ENCODE measurements around the gene POLR2F. TPM values are rescaled to one million over a fixed set of nuclear protein-coding genes. Genes with fewer than 3 reads are reported as not detected.

The POLR2F gene
- total RNA-seq, 1 donor from 2014 or later: 58.9 TPM

GRCh38 chr22:37999640-38000272 is 46.3 kb downstream of the POLR2F start:
- Mint-ChIP-seq H3K9me3 (ENCODE audit: unreplicated experiment) (no peaks in the 10 kb centered on the region), H3K27ac (ENCODE audit: unreplicated experiment) (no peak overlapping the region), H3K4me3 (ENCODE audit: unreplicated experiment) (no peak overlapping the region), H3K27me3 (ENCODE audit: unreplicated experiment) (peaks cover 2% of the 10 kb centered on the region), H3K4me1 (ENCODE audit: unreplicated experiment) (no peaks in the 10 kb centered on the region), H3K36me3 (ENCODE audit: low read depth, unreplicated experiment) (no peaks in the 10 kb centered on the region)
- DNase-seq (ENCODE audit: low spot score): no peak
- no peak for TF ChIP-seq CTCF (IDR thresholded peaks at IDR 0.05; ENCODE audit: unreplicated experiment)

GRCh38 chr22:38005943-38006342 is 52.4 kb downstream of the POLR2F start:
- no peaks in the 10 kb centered on the region for H3K4me1 Mint-ChIP-seq (ENCODE audit: unreplicated experiment)
- H3K4me3 Mint-ChIP-seq (ENCODE audit: unreplicated experiment): no peak overlapping the region
- no peaks in the 10 kb centered on the region for H3K36me3 Mint-ChIP-seq (ENCODE audit: low read depth, unreplicated experiment)
- no peak for DNase-seq (ENCODE audit: low spot score)
- H3K27ac Mint-ChIP-seq (ENCODE audit: unreplicated experiment): no peak overlapping the region
- no peaks in the 10 kb centered on the region for H3K27me3 Mint-ChIP-seq (ENCODE audit: unreplicated experiment)
- no peaks in the 10 kb centered on the region for H3K9me3 Mint-ChIP-seq (ENCODE audit: unreplicated experiment)
- TF ChIP-seq CTCF (IDR thresholded peaks at IDR 0.05; ENCODE audit: unreplicated experiment): no peak

GRCh38 chr22:38006906-38007305 is 53.4 kb downstream of the POLR2F start:
- H3K36me3 Mint-ChIP-seq (ENCODE audit: low read depth, unreplicated experiment): no peaks in the 10 kb centered on the region
- TF ChIP-seq CTCF (IDR thresholded peaks at IDR 0.05; ENCODE audit: unreplicated experiment): no peak

GRCh38 chr22:38007330-38007902 is 53.9 kb downstream of the POLR2F start:
- Mint-ChIP-seq H3K36me3 (ENCODE audit: low read depth, unreplicated experiment) (no peaks in the 10 kb centered on the region), H3K4me1 (ENCODE audit: unreplicated experiment) (peaks cover under 1% of the 10 kb centered on the region), H3K9me3 (ENCODE audit: unreplicated experiment) (no peaks in the 10 kb centered on the region), H3K27me3 (ENCODE audit: unreplicated experiment) (no peaks in the 10 kb centered on the region), H3K4me3 (ENCODE audit: unreplicated experiment) (no peak overlapping the region), H3K27ac (ENCODE audit: unreplicated experiment) (no peak overlapping the region)
- TF ChIP-seq CTCF (IDR thresholded peaks at IDR 0.05; ENCODE audit: unreplicated experiment): no peak
- no peak for DNase-seq (ENCODE audit: low spot score)

More at GRCh38 chr22:38006906-38007305, 53.4 kb downstream of the POLR2F start:
- Mint-ChIP-seq H3K4me1 (ENCODE audit: unreplicated experiment) (no peaks in the 10 kb centered on the region), H3K9me3 (ENCODE audit: unreplicated experiment) (no peaks in the 10 kb centered on the region), H3K27ac (ENCODE audit: unreplicated experiment) (no peak overlapping the region), H3K27me3 (ENCODE audit: unreplicated experiment) (no peaks in the 10 kb centered on the region), H3K4me3 (ENCODE audit: unreplicated experiment) (no peak overlapping the region)
- no peak for DNase-seq (ENCODE audit: low spot score)
